ENCODE measurements around the gene MTHFSD. TPM values are rescaled to one million over a fixed set of nuclear protein-coding genes. Genes with fewer than 3 reads are reported as not detected.

Gene MTHFSD
- total RNA-seq, 1 donor from 2014 or later, result 8.1 TPM

DNA sequence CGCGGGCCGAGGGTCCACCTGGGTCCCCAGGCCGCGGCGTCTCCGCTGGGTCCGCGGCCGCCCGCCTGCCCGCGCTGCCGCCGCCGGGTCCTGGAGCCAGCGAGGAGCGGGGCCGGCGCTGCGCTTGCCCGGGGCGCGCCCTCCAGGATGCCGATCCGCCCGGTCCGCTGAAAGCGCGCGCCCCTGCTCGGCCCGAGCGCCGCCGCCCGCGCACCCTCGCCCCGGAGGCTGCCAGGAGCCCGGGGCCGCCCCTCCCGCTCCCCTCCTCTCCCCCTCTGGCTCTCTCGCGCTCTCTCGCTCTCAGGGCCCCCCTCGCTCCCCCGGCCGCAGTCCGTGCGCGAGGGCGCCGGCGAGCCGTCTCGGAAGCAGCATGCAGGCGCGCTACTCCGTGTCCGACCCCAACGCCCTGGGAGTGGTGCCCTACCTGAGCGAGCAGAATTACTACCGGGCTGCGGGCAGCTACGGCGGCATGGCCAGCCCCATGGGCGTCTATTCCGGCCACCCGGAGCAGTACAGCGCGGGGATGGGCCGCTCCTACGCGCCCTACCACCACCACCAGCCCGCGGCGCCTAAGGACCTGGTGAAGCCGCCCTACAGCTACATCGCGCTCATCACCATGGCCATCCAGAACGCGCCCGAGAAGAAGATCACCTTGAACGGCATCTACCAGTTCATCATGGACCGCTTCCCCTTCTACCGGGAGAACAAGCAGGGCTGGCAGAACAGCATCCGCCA lies 12.1 kb upstream of the MTHFSD start:
- Mint-ChIP-seq H3K9me3 (ENCODE audit: low read depth) (no peaks in the 10 kb centered on the region), H3K27ac (ENCODE audit: unreplicated experiment) (peak overlapping the region; percentile 93), H3K4me3 (ENCODE audit: unreplicated experiment) (peak overlapping the region; percentile 95), H3K36me3 (ENCODE audit: low read depth) (peaks cover 31% of the 10 kb centered on the region), H3K4me1 (ENCODE audit: low read depth) (peaks cover 47% of the 10 kb centered on the region), H3K27me3 (ENCODE audit: low read depth) (no peaks in the 10 kb centered on the region)
- TF ChIP-seq, protein P1, sequence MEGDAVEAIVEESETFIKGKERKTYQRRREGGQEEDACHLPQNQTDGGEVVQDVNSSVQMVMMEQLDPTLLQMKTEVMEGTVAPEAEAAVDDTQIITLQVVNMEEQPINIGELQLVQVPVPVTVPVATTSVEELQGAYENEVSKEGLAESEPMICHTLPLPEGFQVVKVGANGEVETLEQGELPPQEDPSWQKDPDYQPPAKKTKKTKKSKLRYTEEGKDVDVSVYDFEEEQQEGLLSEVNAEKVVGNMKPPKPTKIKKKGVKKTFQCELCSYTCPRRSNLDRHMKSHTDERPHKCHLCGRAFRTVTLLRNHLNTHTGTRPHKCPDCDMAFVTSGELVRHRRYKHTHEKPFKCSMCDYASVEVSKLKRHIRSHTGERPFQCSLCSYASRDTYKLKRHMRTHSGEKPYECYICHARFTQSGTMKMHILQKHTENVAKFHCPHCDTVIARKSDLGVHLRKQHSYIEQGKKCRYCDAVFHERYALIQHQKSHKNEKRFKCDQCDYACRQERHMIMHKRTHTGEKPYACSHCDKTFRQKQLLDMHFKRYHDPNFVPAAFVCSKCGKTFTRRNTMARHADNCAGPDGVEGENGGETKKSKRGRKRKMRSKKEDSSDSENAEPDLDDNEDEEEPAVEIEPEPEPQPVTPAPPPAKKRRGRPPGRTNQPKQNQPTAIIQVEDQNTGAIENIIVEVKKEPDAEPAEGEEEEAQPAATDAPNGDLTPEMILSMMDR (IDR thresholded peaks at IDR 0.05), result peak; percentile 24
- peak; percentile 94 for DNase-seq (ENCODE audit: low spot score)

DNA sequence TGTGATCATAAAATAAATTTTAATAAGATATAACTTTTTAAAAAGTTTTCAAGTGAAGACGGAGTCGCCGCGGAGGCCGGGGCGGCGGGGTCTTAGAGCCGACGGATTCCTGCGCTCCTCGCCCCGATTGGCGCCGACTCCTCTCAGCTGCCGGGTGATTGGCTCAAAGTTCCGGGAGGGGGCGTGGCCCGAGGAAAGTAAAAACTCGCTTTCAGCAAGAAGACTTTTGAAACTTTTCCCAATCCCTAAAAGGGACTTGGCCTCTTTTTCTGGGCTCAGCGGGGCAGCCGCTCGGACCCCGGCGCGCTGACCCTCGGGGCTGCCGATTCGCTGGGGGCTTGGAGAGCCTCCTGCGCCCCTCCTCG lies 11.5 kb upstream of the MTHFSD start, which contains the start of gene FOXC2:
FOXC2 (plus strand) TSS at position 229 of the 365 bp plus-strand sequence. CDS start 507 bp downstream, outside the sequence.
- H3K27me3 Mint-ChIP-seq (ENCODE audit: low read depth), result no peaks in the 10 kb centered on the region

DNA sequence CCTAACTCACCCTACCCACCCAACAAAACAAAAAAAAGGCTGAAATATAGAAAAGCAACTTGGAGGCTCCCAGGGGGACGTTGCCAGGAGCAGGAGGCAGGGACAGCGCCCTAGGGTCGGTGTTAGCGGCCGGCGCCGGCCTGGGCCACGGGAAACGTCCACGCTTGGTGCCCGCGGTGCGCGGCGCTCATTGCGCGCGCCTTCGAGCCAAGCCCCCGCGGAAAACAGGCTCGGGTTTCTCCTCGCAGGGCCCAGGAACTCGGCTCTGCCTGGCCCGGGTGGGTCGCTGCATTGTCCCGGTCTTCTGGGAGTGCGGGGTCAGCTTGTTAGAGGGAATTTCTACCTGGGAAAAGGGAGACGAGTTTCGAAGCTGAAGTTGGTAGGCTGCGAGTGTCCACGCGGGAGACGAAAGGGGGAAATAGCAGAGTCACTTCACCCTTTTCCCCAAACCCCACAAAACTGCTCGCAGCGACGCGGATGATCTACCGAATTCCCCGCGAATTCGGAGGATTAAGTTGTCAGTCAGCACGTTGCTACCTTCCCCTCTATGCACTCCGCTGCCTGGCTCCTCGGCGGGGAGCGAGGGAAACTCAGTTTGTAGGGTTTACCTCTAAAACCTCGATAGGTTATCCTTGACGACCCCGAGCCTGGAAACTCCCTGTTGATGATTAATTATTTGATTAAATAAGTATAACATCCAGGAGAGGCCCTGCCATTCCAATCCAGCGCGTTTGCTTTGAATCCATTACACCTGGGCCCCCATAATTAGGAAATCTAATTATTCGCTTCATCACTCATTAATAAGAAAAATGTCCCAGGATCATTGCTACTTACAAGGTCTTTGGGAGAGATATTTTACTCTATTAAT lies 10.8 kb upstream of the MTHFSD start:
- no peak for DNase-seq (ENCODE audit: low spot score)
- H3K4me3 Mint-ChIP-seq (ENCODE audit: unreplicated experiment), result peak overlapping the region; percentile 74

More for the DNA sequence above, 11.5 kb upstream of the MTHFSD start, which contains the start of gene FOXC2:
- TF ChIP-seq, protein P1 (IDR thresholded peaks at IDR 0.05), result no peak
- Mint-ChIP-seq H3K36me3 (ENCODE audit: low read depth) (peaks cover 29% of the 10 kb centered on the region), H3K4me3 (ENCODE audit: unreplicated experiment) (peak within 1 kb of the TSS; percentile 95), H3K27ac (ENCODE audit: unreplicated experiment) (peak within 1 kb of the TSS; percentile 98), H3K9me3 (ENCODE audit: low read depth) (no peaks in the 10 kb centered on the region), H3K4me1 (ENCODE audit: low read depth) (peaks cover 41% of the 10 kb centered on the region)
- peak; percentile 99 for DNase-seq (ENCODE audit: low spot score)

DNA sequence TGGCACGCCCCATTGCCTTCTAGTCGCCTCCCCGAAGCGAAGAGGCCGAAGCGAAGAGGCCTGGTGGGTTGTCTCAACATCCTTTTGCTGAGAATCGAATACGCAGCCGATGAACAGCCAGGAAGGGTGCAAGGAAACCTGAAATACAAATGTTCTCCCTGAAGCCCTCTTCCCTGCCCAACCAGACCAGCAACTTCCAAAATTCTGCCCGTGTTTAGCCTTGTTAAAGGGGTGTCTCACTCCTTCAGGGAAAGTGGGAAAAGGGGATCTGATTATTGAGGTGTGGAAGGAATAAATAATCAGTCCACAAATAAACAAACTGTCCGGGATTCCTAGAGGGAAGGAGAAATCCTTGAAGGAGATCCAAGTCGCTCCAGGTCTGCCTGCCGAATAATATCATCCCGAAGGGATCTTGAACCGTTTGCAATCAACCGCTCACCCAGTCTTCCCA lies 10.2 kb upstream of the MTHFSD start:
- TF ChIP-seq, protein P1 (IDR thresholded peaks at IDR 0.05), result no peak
- H3K9me3 Mint-ChIP-seq (ENCODE audit: low read depth), result no peaks in the 10 kb centered on the region
- peak overlapping the region; percentile 98 for H3K27ac Mint-ChIP-seq (ENCODE audit: unreplicated experiment)
- DNase-seq (ENCODE audit: low spot score), result no peak
- H3K4me3 Mint-ChIP-seq (ENCODE audit: unreplicated experiment), result peak overlapping the region; percentile 74
- peaks cover 17% of the 10 kb centered on the region for H3K36me3 Mint-ChIP-seq (ENCODE audit: low read depth)
- H3K27me3 Mint-ChIP-seq (ENCODE audit: low read depth), result no peaks in the 10 kb centered on the region
- peaks cover 35% of the 10 kb centered on the region for H3K4me1 Mint-ChIP-seq (ENCODE audit: low read depth)

More for the DNA sequence above, 10.8 kb upstream of the MTHFSD start:
- TF ChIP-seq, protein P1 (IDR thresholded peaks at IDR 0.05), result no peak
- peaks cover 35% of the 10 kb centered on the region for H3K4me1 Mint-ChIP-seq (ENCODE audit: low read depth)
- H3K36me3 Mint-ChIP-seq (ENCODE audit: low read depth), result peaks cover 22% of the 10 kb centered on the region
- no peaks in the 10 kb centered on the region for H3K27me3 Mint-ChIP-seq (ENCODE audit: low read depth)
- H3K27ac Mint-ChIP-seq (ENCODE audit: unreplicated experiment), result peak overlapping the region; percentile 98
- no peaks in the 10 kb centered on the region for H3K9me3 Mint-ChIP-seq (ENCODE audit: low read depth)
